Activated CD4-positive, CD25-positive, alpha-beta regulatory T cell treated with anti-CD3 and anti-CD28 coated beads, Interleukin-2, amount 50 U/mL, for 24 hours (primary cell): ENCODE results near the gene IL17RC.

Experiments
- ATAC-seq, 2 donors: fragments of 150-1000 bp; cut with Tn5 transposase; one replicate each; pipeline ENCODE4 v1.10.0; 2021; ENCODE audit warnings: mild to moderate bottlenecking in 1 of 2, moderate library complexity in 1 of 2

IL17RC gene

GRCh38 chr3:9946112-9947024 lies 29.5 kb downstream of the IL17RC start:
- ATAC-seq = peak; percentile 85 to 94

- no peak for ATAC-seq
These were observed 30.4 kb downstream of the IL17RC start for GRCh38 chr3:9947025-9947995.

GRCh38 chr3:9948586-9948985 lies 31.7 kb downstream of the IL17RC start:
- ATAC-seq = no peak

GRCh38 chr3:9949115-9949514 lies 32.2 kb downstream of the IL17RC start:
- no peak for ATAC-seq

- no peak for ATAC-seq
These were observed 32.7 kb downstream of the IL17RC start for GRCh38 chr3:9949626-9950025.

GRCh38 chr3:9951126-9951525 lies 34.2 kb downstream of the IL17RC start:
- no peak for ATAC-seq

GRCh38 chr3:9951598-9951961 lies 34.7 kb downstream of the IL17RC start:
- no peak for ATAC-seq

GRCh38 chr3:9951962-9952805 lies 35.3 kb downstream of the IL17RC start, which contains the start of gene PRRT3:
Gene PRRT3 (minus strand): TSS chr3:9952408. CDS start chr3:9950115, 2,293 bp downstream.
- ATAC-seq = peak; percentile 88 to 92

GRCh38 chr3:9955067-9955502 lies 38.2 kb downstream of the IL17RC start:
- ATAC-seq = no peak

- no peak for ATAC-seq
These were observed 38.9 kb downstream of the IL17RC start for GRCh38 chr3:9955611-9956352.

GRCh38 chr3:9957214-9957613 lies 40.3 kb downstream of the IL17RC start:
- no peak for ATAC-seq

- no peak for ATAC-seq
These were observed 48.4 kb downstream of the IL17RC start for GRCh38 chr3:9965200-9965875.

GRCh38 chr3:9966841-9967240 lies 49.9 kb downstream of the IL17RC start:
- ATAC-seq = no peak

- no peak for ATAC-seq
These were observed 52.7 kb downstream of the IL17RC start for GRCh38 chr3:9969632-9970019.

- no peak for ATAC-seq
These were observed 53.2 kb downstream of the IL17RC start for GRCh38 chr3:9970020-9970652.

GRCh38 chr3:9976721-9977709 lies 60.1 kb downstream of the IL17RC start:
- peak; percentile 95 to 99 for ATAC-seq

GRCh38 chr3:9978710-9979305 lies 61.9 kb downstream of the IL17RC start:
- ATAC-seq = no peak

GRCh38 chr3:9980251-9980650 lies 63.4 kb downstream of the IL17RC start:
- ATAC-seq = no peak
